Prostate gland (tissue), 1 donor: ENCODE measurements around the gene NCR3LG1.

Source experiments
- POLR2A ChIP-seq: fragments of 450-650 bp; IDR thresholded peaks from one replicate; pipeline ENCODE4 v1.6.1; 2016; ENCODE audit warnings: antibody characterized with exemption, mild to moderate bottlenecking
- POLR2AphosphoS5 ChIP-seq: sonication (generic); formaldehyde crosslinking; IDR thresholded peaks from one replicate; pipeline ENCODE4 v1.6.1; 2017; ENCODE audit warnings: antibody characterized with exemption

DNA sequence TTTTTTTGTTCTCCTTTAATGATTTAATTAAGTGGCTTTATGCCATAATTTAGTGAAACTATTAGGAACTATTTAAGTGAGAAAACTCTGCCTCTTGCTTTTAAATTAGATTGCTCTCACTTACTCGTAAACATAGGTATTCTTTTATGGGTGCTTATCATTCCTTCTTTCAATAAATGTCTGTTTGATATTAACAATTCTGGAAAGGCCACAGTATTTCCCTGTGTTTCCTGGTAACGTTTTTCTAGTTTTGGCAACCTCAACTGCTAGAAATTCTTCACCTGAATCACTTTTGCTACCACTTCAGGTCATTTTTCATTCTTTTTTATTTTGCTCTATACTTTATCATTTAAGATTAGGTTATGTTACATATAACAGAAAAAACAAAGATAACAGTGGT lies 19.9 kb upstream of the NCR3LG1 start:
- TF ChIP-seq POLR2A, result no peak
- TF ChIP-seq POLR2AphosphoS5, result no peak
